ENCODE data around the gene HID1. TPM values are rescaled to one million over a fixed set of nuclear protein-coding genes. Genes with fewer than 3 reads are reported as not detected.
A peak's percentile ranks its signal among the peaks of the same experiment; 100 is the strongest.

Gene HID1
- total RNA-seq, 1 experiment from 2014 or later: 43.8 TPM

- Histone ChIP-seq H3K9me3 (ENCODE audit: control insufficient read depth in 1 of 2, insufficient read depth in 1 of 2, low read depth in 1 of 2, low read length in 2 of 2) (no peaks in the 10 kb centered on the region), H3K9ac (ENCODE audit: low read length) (peak overlapping the region; percentile 23; the same call in 1 of the 2 replicates), H4K20me1 (ENCODE audit: insufficient read depth) (no peaks in the 10 kb centered on the region), H3K4me2 (ENCODE audit: low read length) (peak overlapping the region; percentile 52), H3K9me2 (ENCODE audit: insufficient read depth) (no peaks in the 10 kb centered on the region), H3K4me3 (replicated peaks in 1 of 2; ENCODE audit: low read depth in 1 of 2, low read length in 2 of 2) (no peak overlapping the region), H3K79me2 (ENCODE audit: insufficient read depth, low read length) (no peaks in the 10 kb centered on the region), H2AFZ (ENCODE audit: low read depth, low read length, poor library complexity, severe bottlenecking) (no peak overlapping the region), H3K27ac (ENCODE audit: low read depth, low read length) (peak overlapping the region; percentile 29; the same call in 1 of the 2 replicates), H3K36me3 (ENCODE audit: control insufficient read depth in 1 of 2, insufficient read depth in 2 of 2, low read length in 2 of 2) (no peaks in the 10 kb centered on the region), H3K27me3 (ENCODE audit: insufficient read depth, low read length) (no peaks in the 10 kb centered on the region), H3K4me1 (ENCODE audit: control insufficient read depth in 1 of 2, insufficient read depth in 2 of 2, low read length in 2 of 2) (peaks cover 7 to 17% of the 10 kb centered on the region in 2 experiments; a peak in 3 of 4 replicates)
- CTCF ChIA-PET: interaction anchor here (0.6 to 3.9 kb wide), 50 partner anchors 9 to 452 kb away, joined by 3 to 36 read pairs (median 8); partner anchors contain the start of genes ATP5PD, CDR2L, FDXR and HID1
- RAD21 ChIA-PET (ENCODE audit: low non-redundant PET in 1 of 2, low total read pairs in 2 of 2, uncharacterized antibody in 2 of 2, unreplicated experiment in 2 of 2): interaction anchor here (0.6 to 1.9 kb wide), 14 partner anchors 27 to 273 kb away, joined by 3 to 11 read pairs (median 4); partner anchors contain the start of genes CDR2L (in 1 of the 2) and FDXR (in 1 of the 2)
- POLR2A ChIA-PET: interaction anchor here (0.6 to 2.3 kb wide), 9 partner anchors 9 to 241 kb away, joined by 3 to 10 read pairs (median 3); partner anchors contain the start of genes ARMC7, CDR2L, FDXR and HID1
- peak; percentile 67 for ATAC-seq
- no TSS peak for BruUV-seq (replicated peaks)
- intact Hi-C loops (cut with micrococcal nuclease): loop anchor here (1.0 to 5.0 kb wide), 7 partner anchors 46 to 452 kb away; partner anchors contain the start of gene MRPL58
- TF ChIP-seq MAX (IDR thresholded peaks at IDR 0.05) (peak; percentile 97), TCF7L2 (IDR thresholded peaks at IDR 0.05; ENCODE audit: borderline replicate concordance, extremely low read depth, insufficient read depth, insufficient read length) (peak; percentile 39), ELF1 (IDR thresholded peaks at IDR 0.05; ENCODE audit: borderline replicate concordance, low read depth) (no peak), CTCF (IDR thresholded peaks at IDR 0.05 in 2 of 3, conservative IDR thresholded peaks at IDR 0.05 in 1 of 3; ENCODE audit: borderline replicate concordance in 1 of 3, insufficient read depth in 1 of 3, low read depth in 2 of 3, low read length in 2 of 3) (peak; percentile 54 to 67 (median 64); a peak in 5 of 6 replicates), RAD21 (IDR thresholded peaks at IDR 0.05; ENCODE audit: low read depth) (peak; percentile 64)
- peak; percentile 54 for DNase-seq (ENCODE audit: low read depth, low spot score)
Measured at GRCh38 chr17:74960570-74961342, 11.8 kb downstream of the HID1 start.
